HEK293T (cell line): ENCODE measurements around the gene CA10.

Experiments used
- CTCF ChIA-PET: fragments of 350-600 bp; formaldehyde crosslinking; extraction: SDS; loops from one replicate; lab custom pipeline; 2021; ENCODE audit warnings: antibody characterized with exemption, inconsistent platforms; lab: Yijun Ruan, JAX
- POLR2A ChIA-PET: fragments of 350-600 bp; formaldehyde crosslinking; extraction: SDS; loops from one replicate; lab custom pipeline; 2020; ENCODE audit warnings: antibody characterized with exemption, inconsistent platforms; lab: Yijun Ruan, JAX
- DNase-seq: peaks from one replicate; pipeline ENCODE4 v3.0.0; 2012; ENCODE audit warnings: mixed read lengths; ENCODE audit errors: extremely low spot score
- ARNT ChIP-seq: fragments of 450-650 bp; IDR thresholded peaks from 2 replicates; pipeline ENCODE4 v1.6.1; 2017; ENCODE audit warnings: mild to moderate bottlenecking
- BHLHE40 ChIP-seq: fragments of 450-650 bp; IDR thresholded peaks from 2 replicates; pipeline ENCODE4 v1.6.1; 2016; ENCODE audit warnings: mild to moderate bottlenecking, moderate library complexity, borderline replicate concordance
- CTBP1 ChIP-seq: fragments of 450-650 bp; IDR thresholded peaks from 2 replicates; pipeline ENCODE4 v1.6.1; 2016; ENCODE audit warnings: borderline replicate concordance
- ELF4 ChIP-seq: fragments of 450-650 bp; IDR thresholded peaks from 2 replicates; pipeline ENCODE4 v1.6.1; 2017; ENCODE audit warnings: antibody characterized with exemption
- FOXA1 ChIP-seq: fragments of 450-650 bp; IDR thresholded peaks from 2 replicates; pipeline ENCODE4 v1.6.1; 2016; ENCODE audit warnings: mild to moderate bottlenecking
- FOXK2 ChIP-seq: fragments of 450-650 bp; IDR thresholded peaks from 2 replicates; pipeline ENCODE4 v1.6.1; 2016; ENCODE audit warnings: mild to moderate bottlenecking
- FOXM1 ChIP-seq: fragments of 450-650 bp; IDR thresholded peaks from 2 replicates; pipeline ENCODE4 v1.6.1; 2017; ENCODE audit warnings: mild to moderate bottlenecking, borderline replicate concordance
- HDGF ChIP-seq: fragments of 450-650 bp; IDR thresholded peaks from 2 replicates; pipeline ENCODE4 v1.6.1; 2017; ENCODE audit warnings: antibody characterized with exemption, borderline replicate concordance
- L3MBTL2 ChIP-seq: fragments of 450-650 bp; conservative IDR thresholded peaks from 2 replicates; pipeline ENCODE4 v1.6.1; 2016; ENCODE audit warnings: mild to moderate bottlenecking
- LEF1 ChIP-seq: fragments of 450-650 bp; IDR thresholded peaks from 2 replicates; pipeline ENCODE4 v1.6.1; 2017; ENCODE audit warnings: mild to moderate bottlenecking, borderline replicate concordance
- NFRKB ChIP-seq: fragments of 450-650 bp; IDR thresholded peaks from 2 replicates; pipeline ENCODE4 v1.6.1; 2016; ENCODE audit warnings: mild to moderate bottlenecking, moderate library complexity
- SP1 ChIP-seq: fragments of 450-650 bp; IDR thresholded peaks from 2 replicates; pipeline ENCODE4 v1.6.1; 2017
- SUZ12 ChIP-seq: fragments of 450-650 bp; IDR thresholded peaks from 2 replicates; pipeline ENCODE4 v1.6.1; 2016; ENCODE audit warnings: mild to moderate bottlenecking
- TARDBP ChIP-seq: fragments of 450-650 bp; IDR thresholded peaks from 2 replicates; pipeline ENCODE4 v1.6.1; 2016
- ZNF384 ChIP-seq: fragments of 450-650 bp; IDR thresholded peaks from 2 replicates; pipeline ENCODE4 v1.6.1; 2016
- TF ChIP-seq, protein P1 (sequence below): fragments of 450-650 bp; IDR thresholded peaks from 2 replicates; pipeline ENCODE4 v1.6.1; 2016

Gene CA10

DNA sequence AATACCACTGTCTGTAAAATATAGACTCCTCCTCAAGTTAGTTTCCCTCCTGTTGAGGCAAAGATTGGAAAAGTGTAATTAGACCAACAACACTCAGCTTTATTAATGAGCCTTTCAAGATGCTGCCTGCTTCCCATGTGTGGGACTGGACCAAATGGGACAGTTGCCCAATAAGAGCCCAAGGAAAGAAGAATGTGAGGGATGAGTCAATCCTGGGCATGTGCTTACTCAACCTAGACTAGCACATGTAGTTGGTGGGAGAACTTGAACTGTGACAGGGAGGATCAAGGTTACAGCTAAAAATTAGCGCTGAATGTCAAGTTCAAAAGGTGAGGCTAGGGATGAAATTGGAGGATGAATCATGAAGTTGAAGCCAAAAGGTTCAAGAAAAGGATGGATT lies 435.5 kb downstream of the CA10 start:
- no peak for DNase-seq
- TF ChIP-seq FOXA1: no peak
- no peak for TF ChIP-seq HDGF
- TF ChIP-seq ZNF384: no peak
- no peak for TF ChIP-seq NFRKB
- TF ChIP-seq TARDBP: no peak
- no peak for TF ChIP-seq ELF4
- CTCF ChIA-PET: no interaction called here
- POLR2A ChIA-PET: no interaction called here

DNA sequence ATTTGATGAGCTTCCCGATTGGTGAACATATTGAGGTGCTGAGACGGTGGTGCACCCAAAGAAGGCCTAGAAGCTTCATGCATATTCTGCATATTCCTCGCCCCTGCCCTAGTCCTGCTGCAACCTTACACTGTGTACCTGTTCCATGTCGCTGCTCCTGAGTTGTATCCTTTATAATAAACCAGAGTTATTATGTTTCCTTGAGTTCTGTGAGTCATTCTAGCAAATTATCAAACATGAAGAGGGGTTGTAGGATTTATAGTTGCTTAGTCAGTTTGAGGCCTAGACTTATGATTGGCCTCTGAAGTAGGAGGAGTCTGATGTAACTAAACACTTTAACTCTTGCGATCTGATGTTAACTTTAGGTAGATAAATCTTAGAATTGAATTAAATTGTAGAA lies 436.8 kb downstream of the CA10 start:
- no peak for DNase-seq
- POLR2A ChIA-PET: no interaction called here
- TF ChIP-seq FOXM1: no peak
- no peak for TF ChIP-seq ZNF384
- TF ChIP-seq LEF1: no peak
- no peak for TF ChIP-seq FOXK2
- no peak for TF ChIP-seq SP1
- TF ChIP-seq HDGF: no peak
- TF ChIP-seq L3MBTL2: no peak
- TF ChIP-seq BHLHE40: no peak
- TF ChIP-seq ARNT: no peak
- TF ChIP-seq NFRKB: no peak
- no peak for TF ChIP-seq TARDBP
- TF ChIP-seq FOXA1: no peak
- TF ChIP-seq CTBP1: no peak
- no peak for TF ChIP-seq SUZ12
- TF ChIP-seq, protein P1, sequence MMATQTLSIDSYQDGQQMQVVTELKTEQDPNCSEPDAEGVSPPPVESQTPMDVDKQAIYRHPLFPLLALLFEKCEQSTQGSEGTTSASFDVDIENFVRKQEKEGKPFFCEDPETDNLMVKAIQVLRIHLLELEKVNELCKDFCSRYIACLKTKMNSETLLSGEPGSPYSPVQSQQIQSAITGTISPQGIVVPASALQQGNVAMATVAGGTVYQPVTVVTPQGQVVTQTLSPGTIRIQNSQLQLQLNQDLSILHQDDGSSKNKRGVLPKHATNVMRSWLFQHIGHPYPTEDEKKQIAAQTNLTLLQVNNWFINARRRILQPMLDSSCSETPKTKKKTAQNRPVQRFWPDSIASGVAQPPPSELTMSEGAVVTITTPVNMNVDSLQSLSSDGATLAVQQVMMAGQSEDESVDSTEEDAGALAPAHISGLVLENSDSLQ: no peak
- TF ChIP-seq ELF4: no peak
- CTCF ChIA-PET: interaction anchor here (0.7 kb wide), 1 partner anchor 29 kb away, joined by 3 read pairs; no protein-coding TSS in a partner anchor

DNA sequence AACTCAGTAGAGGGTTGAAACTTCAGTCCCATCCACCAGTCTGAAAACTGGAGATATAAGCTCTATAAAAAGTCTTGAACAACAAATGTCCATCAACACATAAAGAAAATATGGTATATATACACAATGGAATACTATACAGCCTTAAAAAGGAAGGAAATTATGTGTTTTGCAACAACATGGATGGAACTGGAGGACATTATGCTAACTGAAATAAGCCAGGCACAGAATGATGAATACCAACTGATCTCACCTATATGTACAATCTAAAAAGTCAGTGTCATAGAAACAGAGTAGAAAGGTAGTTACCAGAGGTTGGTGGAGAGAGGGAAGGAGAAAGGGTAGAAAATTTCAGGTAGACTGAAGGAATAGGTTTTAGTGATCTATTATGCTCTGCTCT lies 438.1 kb downstream of the CA10 start:
- POLR2A ChIA-PET: no interaction called here
- TF ChIP-seq ARNT (no peak), SUZ12 (no peak), L3MBTL2 (no peak), FOXK2 (no peak), NFRKB (no peak), BHLHE40 (no peak), ELF4 (no peak), TARDBP (no peak), HDGF (no peak), SP1 (no peak), LEF1 (no peak), FOXM1 (no peak), ZNF384 (no peak), FOXA1 (no peak), CTBP1 (no peak)
- TF ChIP-seq, protein P1: no peak
- no peak for DNase-seq
- CTCF ChIA-PET: no interaction called here

DNA sequence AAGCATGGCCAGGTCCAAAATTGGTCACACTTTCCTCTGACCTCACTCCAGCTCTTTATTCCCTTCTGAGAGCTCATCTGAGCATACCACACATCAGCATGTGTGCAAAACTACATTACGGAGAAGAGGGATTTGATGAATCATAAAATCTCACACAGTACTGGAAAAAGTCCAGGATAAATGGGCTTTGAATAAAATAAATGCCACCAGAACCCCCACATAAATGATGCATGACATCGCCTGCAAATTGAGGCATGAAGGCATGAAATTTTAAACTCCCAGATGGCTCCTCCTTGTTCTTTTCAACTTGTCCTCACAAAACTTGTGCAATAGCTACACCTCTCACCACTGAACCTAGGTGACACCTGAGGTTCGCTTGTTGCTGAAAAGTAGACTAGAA lies 439.5 kb downstream of the CA10 start:
- no peak for DNase-seq
- CTCF ChIA-PET: no interaction called here
- POLR2A ChIA-PET: no interaction called here

DNA sequence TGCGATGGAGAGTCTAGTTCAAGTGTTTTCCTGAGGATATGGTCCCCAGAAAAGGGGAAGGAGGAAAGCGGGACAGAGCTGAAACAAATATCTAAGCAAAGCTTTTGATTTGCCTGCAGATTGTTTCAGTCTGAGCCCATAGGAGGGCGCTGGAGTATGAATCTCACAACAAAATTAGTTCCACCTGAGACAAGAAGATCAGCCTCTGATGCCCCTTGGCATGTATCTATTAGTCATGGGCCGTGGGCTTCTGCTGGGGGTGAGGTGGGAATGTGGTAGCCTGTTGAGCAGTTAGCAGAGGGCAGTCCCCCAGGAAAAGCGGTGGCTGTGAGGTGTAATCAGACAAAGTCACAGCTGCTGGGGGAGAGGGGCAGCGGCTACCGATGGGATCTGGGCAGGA lies 446.9 kb downstream of the CA10 start:
- CTCF ChIA-PET: interaction anchor here (1.0 kb wide), 1 partner anchor 45 kb away, joined by 3 read pairs; no protein-coding TSS in a partner anchor
- POLR2A ChIA-PET: no interaction called here
- no peak for DNase-seq
- TF ChIP-seq HDGF (no peak), CTBP1 (no peak), L3MBTL2 (no peak), FOXK2 (no peak), SUZ12 (no peak), FOXM1 (no peak)

More for the DNA sequence above, 439.5 kb downstream of the CA10 start:
- TF ChIP-seq FOXM1 (no peak), L3MBTL2 (no peak), HDGF (no peak), ELF4 (no peak), FOXK2 (no peak), NFRKB (no peak), TARDBP (no peak), CTBP1 (no peak)
- TF ChIP-seq, protein P1: no peak

DNA sequence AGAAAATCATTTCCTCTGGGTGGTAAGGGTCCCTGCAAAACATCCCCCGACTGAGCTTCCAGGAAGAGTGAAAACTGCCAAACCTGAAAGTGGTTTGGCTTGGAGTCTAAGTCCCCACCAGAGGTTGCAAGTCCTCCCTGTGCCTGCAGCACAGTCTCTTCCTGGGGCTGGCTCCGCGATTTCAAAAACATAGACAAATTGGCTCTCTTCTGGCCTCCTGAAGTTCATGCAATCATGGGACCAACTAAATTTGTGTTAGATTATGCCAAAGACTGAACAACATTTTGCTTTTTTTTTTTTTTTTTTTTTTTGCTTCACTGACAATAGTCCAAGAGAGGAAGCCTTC lies 447.9 kb downstream of the CA10 start:
- ChIA-PET CTCF (interaction anchor here (0.7 kb wide), 1 partner anchor 276 kb away, joined by 4 read pairs; no protein-coding TSS in a partner anchor), POLR2A (no interaction called here)
- no peak for TF ChIP-seq HDGF
- TF ChIP-seq ARNT: no peak
- TF ChIP-seq L3MBTL2: no peak
- DNase-seq: no peak
